HG02623 (cell line): Measurements from ENCODE around the gene MAST2.

ENCODE experiments used
- ATAC-seq: cut with Tn5 transposase; IDR thresholded peaks from one replicate; pipeline ENCODE4 v1.9.1; 2021; ENCODE audit warnings: moderate library complexity; ENCODE audit not compliant: unreplicated experiment

MAST2 gene

DNA sequence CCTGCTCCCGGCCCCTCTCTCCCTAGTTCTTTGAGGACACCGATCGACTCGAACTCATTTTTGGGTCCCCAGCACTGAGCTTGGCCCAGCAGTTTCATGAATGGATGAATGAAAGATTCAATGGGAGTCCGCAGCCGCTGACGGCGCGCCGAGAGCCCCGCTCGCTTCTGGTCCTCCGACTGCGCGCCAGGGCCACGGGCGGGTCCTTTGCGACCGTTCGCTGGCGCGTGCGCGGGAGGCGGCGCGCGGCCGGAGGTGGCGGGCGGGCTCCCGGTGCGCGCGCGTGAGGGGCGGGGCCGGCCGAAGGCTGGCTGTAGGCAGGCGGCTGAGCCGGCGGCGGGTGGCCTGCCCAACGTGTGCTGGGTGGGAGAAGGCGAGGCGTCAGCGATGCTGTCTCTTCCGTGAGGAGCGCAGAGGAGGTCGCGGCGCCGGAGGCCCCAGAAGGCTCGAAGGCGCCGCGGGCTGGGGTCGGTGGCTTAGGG, at the start of gene MAST2:
Gene MAST2 (plus strand): TSS at position 314 of the 482 bp plus-strand sequence. CDS start 284 bp downstream, outside the sequence.
- peak; percentile 86 for ATAC-seq

DNA sequence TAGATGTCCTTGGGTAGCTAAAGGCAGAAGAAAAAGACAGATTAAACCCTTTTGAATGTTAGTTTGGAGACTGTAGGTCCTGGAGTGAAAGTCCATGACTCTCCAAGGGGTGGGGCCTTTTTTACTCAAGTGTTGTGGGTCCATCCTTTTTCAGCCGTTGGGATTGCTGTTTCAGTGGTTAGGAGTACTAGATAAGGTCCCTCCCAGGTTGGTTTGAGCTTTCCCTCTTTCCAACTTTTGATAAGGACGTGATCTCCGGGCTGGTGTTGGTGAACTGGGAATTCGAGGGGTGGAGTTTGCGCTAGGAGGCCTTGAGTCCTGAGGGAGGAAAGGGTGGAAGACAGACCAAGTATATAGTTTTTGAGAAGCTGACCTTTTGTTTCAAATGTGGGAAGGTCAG, 47.7 kb upstream of the MAST2 start:
- ATAC-seq = no peak

DNA sequence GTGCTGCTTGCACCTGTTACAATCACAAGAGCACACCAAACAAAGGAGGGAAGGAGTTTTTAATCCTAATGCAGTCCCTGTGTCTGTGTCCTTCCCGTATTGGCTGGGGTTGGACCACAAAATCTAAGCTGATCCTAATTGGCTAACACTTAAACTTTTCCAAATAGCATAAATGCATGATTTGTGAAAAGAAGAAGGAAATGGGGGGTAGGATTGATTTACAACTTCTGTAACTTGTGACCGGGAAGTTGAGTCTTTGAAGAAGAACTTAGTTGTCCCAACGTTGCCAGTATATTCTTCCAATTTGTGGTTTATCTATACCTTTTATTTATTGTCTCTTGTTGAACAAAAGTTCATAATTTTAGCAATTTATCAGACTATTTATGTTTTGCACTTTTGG, 41.1 kb upstream of the MAST2 start:
- no peak for ATAC-seq

- ATAC-seq = no peak
Observed at GRCh38 chr1:45765999-45766792, 37.2 kb upstream of the MAST2 start.

GRCh38 chr1:45767035-45767434, 36.4 kb upstream of the MAST2 start:
- no peak for ATAC-seq

DNA sequence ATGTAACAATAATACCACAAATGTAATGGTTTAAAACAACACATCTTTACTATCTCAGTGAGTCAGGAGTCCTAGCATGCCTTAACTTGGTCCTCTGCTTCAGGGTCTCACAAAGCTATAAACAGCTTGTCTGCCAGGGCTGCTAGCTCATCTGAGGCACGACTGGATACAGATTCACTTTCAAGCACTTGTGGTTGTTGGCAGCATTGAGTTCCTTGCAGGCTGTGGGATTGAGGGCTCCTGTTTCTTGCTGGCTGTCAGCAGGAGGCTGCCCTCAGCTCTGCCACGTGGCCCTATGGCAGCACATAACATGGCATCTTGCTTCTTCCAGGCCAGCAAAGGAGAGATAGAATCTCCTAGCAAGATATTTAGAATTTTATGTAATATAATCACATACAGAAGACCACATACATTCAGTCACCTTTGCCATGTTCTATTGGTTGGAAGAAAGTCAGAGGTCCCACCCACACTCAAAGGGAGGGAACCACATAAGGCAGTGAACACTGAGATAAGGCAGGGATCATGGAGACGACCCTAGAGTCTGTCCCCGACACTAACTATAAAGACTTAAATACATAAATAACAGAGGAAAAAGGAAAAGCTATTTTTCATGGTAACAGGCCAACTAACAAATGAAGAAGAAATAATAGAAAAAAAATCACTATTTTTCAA, 34.0 kb upstream of the MAST2 start:
- no peak for ATAC-seq

DNA sequence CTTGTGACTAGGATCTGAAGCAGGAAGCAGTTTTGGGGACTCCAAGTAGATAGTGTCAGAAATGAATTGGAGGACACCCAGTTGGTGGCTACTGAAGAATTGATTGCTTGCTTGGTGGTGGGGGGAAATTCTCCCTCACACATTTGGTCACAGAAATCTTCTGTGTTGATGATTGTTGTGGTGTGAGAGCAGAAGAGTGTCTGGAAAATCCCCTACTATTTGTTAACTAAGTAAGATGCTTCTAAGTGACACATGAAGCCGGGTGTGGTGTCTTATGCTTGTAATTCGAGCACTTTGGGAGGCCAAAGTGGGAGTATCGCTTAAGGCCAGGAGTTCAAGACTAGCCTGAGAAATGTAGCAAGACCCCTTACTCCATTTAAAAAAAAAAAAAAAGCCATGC, 30.4 kb upstream of the MAST2 start:
- ATAC-seq = no peak

DNA sequence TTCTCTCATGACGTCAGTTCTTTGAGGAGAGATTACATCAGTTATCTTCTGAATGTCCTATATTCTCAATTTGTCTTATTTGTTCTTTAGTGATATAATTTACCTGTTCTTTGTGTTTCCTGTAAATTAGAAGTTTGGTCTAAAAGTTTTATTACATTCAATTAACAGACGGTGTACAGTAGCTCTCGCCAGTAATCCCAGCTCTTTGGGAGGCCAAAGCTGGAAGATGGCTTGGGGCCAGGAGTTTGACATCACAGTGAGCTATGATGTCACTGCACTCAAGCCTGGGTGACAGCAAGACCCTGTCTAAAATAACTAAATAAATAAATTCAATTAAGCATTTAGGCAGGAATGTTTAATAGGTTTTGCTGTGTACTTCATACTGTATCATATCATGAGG, 27.6 kb upstream of the MAST2 start:
- no peak for ATAC-seq

DNA sequence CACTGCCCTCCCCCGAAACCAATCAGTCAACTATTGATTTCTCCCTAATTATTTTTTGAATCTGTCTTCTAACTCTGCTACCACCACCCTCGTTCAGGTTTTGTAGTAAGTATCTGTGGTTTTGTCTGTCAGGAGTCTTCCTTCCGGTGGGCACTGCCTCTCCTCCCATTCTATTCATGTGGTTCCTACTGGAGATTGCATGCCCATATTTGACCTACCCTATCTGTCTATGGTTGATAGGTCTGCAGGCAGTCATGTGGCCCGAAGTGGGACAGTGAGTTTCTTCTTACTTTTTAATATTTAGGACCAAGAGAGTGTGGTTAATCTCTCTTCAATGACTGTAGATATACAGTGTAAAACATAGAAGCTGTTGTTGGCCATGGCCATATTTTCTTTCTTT, 17.8 kb upstream of the MAST2 start:
- no peak for ATAC-seq

DNA sequence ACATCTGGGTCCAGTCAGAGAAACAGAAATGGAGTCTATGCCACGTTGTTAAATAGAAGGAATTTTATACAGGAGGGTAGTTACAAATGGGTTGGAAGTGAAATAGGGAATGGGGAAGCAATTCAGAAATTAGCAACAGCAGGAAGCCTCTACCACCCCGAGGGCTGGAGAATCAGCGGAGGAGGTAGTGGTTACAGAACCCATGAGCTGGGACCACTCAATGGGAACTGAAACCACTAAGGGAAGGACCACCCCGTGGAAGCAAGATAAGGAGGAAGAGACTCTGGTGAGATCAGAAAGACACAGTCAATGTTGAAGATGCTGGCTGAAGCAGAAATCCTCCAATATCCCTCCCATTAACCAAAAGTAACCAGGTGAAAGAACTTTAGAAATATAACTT, 15.5 kb upstream of the MAST2 start:
- ATAC-seq = no peak

GRCh38 chr1:45789601-45790000, 13.8 kb upstream of the MAST2 start:
- no peak for ATAC-seq

DNA sequence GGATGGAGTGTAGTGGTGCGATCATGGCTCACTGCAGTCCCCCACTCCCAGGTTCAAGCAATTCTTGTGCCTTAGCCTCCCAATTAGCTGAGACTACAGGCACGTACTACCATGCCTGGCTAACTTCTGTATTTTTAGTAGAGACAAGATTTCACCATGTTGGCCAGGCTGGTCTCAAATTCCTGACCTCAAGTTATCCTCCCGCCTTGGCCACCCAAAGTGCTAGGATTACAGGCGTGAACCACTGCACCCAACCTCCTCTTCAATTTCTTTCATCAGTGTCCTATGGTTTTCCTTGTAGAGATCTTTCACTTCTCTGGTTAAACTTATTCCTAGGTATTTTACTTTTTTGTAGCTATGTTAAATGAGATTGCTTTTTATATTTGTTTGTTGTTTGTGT, 10.7 kb upstream of the MAST2 start:
- no peak for ATAC-seq

DNA sequence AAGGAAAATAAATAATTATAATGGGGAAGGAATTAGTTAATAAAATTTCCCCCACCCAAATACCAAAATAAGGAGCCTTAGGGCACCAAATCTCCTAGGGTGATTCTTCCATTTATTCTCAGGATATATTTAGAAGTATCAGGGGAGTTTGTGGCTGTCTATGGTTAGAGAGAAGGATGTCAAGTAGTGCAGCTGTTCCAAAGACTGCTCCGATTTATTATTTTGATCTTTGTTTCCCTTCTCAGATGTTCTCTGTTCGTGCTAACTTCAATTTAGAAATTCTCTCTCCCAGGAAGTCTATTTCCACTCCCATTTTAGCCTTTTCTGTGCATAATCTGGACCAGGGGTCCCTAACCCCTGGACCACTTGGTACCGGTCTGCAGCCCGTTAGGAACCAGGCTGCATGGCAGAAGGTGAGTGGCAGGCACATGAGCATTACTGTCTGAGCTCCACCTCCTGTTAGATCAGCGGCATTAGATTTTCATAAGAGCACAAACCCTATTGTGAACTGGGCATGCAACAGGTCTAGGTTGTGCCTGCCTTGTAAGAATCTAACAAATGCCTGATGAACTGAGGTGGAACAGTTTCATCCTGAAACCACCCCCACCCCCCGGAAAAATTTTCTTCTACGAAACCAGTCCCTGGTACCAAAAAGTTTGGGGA, 9.3 kb upstream of the MAST2 start:
- ATAC-seq = no peak

DNA sequence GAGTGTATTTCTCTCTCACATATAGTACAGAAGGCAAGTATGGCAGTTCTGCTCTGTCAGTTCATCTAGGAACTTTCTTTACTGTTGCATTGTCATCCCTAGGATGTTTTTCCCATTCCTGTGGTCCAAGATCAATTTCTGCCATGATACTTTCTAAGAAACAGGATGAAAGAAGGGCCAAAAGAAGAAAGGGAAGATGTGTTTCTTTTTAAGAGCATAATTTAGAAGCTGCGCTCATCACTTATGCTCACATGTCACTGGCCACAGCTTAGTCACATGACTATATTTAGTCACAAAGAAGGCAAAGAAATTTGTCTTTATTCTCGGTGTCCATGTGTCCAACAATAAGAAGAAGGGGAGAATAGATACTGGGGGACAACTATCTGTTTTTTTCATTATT, 7.0 kb upstream of the MAST2 start:
- ATAC-seq = no peak

- ATAC-seq = no peak
Observed at GRCh38 chr1:45796946-45797345, 6.5 kb upstream of the MAST2 start.

DNA sequence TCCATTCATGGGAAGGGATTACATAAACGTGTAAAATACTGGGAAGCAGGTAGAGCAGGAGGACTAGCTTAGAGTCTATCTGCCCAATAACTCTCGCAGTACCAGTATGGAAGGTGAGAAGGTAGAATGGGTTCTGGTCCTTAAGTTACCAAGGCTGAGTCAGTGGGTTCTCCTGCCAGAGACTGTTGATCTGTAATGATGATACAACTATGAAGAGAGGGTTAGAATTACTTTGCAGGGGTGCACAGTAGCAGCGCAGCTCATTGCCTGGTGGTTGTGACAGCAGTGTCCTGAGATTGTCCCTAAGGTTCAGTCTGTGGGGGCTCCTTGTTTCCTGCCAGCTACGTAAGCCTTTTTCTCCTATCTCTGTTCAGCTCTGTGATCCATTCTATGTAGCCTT, 2.5 kb upstream of the MAST2 start:
- ATAC-seq = no peak

- no peak for ATAC-seq
Observed at GRCh38 chr1:45802343-45803298, 791 bp upstream of the MAST2 start.

- ATAC-seq = peak; percentile 9
Observed at GRCh38 chr1:45803781-45804668, 613 bp downstream of the MAST2 start.

- ATAC-seq = no peak
Observed at GRCh38 chr1:45804669-45804969, 1.2 kb downstream of the MAST2 start.

GRCh38 chr1:45806129-45806528, 2.7 kb downstream of the MAST2 start:
- no peak for ATAC-seq
